ENCODE results near the gene GOSR2. TPM values are rescaled to one million over a fixed set of nuclear protein-coding genes. Genes with fewer than 3 reads are reported as not detected.
A peak's percentile ranks its signal among the peaks of the same experiment; 100 is the strongest.

Gene GOSR2
- total and polyA plus RNA-seq, 9 of the 15 experiments (the other 6 are each of a cell fraction or from before 2014, with no cell fraction given), result 32.7 to 96.3 (median 48.9) TPM

DNA sequence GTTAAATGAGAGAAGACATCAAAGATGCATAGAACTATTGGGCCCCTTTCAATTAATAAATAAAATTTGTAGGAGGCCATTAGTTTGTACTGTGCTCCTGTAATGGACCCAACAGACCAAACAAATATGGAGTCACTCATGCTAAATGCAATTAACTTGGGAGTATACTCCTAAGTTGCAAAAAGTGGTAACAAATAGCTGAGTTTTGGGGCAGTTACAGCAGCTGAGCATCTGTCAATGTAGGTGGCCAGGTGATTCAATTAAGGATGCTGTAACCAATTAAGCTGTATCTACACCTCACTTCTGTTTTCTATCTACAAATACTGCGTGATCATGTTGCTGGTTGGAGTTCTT lies 36.7 kb upstream of the GOSR2 start:
- Histone ChIP-seq H3K79me2 (ENCODE audit: control insufficient read depth, insufficient read depth, low read length) (no peaks in the 10 kb centered on the region), H2AFZ (ENCODE audit: low read depth, low read length) (no peak overlapping the region), H3K36me3 (ENCODE audit: control insufficient read depth, insufficient read depth, low read length) (no peaks in the 10 kb centered on the region), H3K4me1 (replicated peaks in 1 of 2; ENCODE audit: control insufficient read depth in 2 of 2, insufficient read depth in 2 of 2, low read length in 2 of 2) (peaks cover 11 to 19% of the 10 kb centered on the region in 2 experiments; a peak in 4 of 5 replicates), H3K9ac (ENCODE audit: insufficient read depth in 1 of 2, low read depth in 2 of 2, low read length in 2 of 2) (no peak overlapping the region), H3K4me3 (no peak overlapping the region), H3K4me2 (ENCODE audit: insufficient read depth, low read length) (no peak overlapping the region), H3K27me3 (ENCODE audit: control insufficient read depth in 2 of 2, insufficient read depth in 2 of 2, low read length in 2 of 2) (peaks cover 29 to 60% of the 10 kb centered on the region in 2 experiments), H3K9me3 (replicated peaks; ENCODE audit: control insufficient read depth, insufficient read depth, low read depth, low read length) (no peaks in the 10 kb centered on the region), H3K27ac (ENCODE audit: extremely low read depth, low read depth, low read length) (no peak overlapping the region), H3K9me1 (ENCODE audit: control insufficient read depth, insufficient read depth, low read length) (no peaks in the 10 kb centered on the region), H4K20me1 (replicated peaks; ENCODE audit: control insufficient read depth, insufficient read depth, low read length) (peaks cover 10% of the 10 kb centered on the region; the same call in 1 of the 2 replicates)
- intact Hi-C loops (cut with micrococcal nuclease), result no loop called here
- FAIRE-seq (no peak), ATAC-seq (no peak), DNase-seq (ENCODE audit: extremely low read depth in 1 of 4, low spot score in 3 of 4) (no peak)
- ChIA-PET POLR2A (interaction anchor here (0.6 to 1.0 kb wide), 4 partner anchors 15 to 355 kb away, joined by 3 to 4 read pairs (median 3); no protein-coding TSS in a partner anchor), CTCF (ENCODE audit: low intra/inter-chr PET ratio) (no interaction called here)
- no TSS peak for BruUV-seq (replicated peaks)
- 0% methylated on average over 1 of the region's 1 CpG for WGBS (ENCODE audit: insufficient coverage, low coverage, missing lambda C conversion rate)
- in situ Hi-C loops (cut with MboI), result no loop called here
- TF ChIP-seq, protein P1, sequence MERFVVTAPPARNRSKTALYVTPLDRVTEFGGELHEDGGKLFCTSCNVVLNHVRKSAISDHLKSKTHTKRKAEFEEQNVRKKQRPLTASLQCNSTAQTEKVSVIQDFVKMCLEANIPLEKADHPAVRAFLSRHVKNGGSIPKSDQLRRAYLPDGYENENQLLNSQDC (CRISPR knock-in tag; IDR thresholded peaks at IDR 0.05), result no peak
- TF ChIP-seq ZNF384 (IDR thresholded peaks at IDR 0.05; ENCODE audit: low read depth, low read length) (no peak), ZNF584 (CRISPR knock-in tag; IDR thresholded peaks at IDR 0.05; ENCODE audit: low read depth) (no peak), MIER1 (IDR thresholded peaks at IDR 0.05; ENCODE audit: low read depth) (no peak), ZNF24 (IDR thresholded peaks at IDR 0.05) (no peak), ZNF778 (CRISPR knock-in tag; IDR thresholded peaks at IDR 0.05) (no peak), SMARCA4 (IDR thresholded peaks at IDR 0.05) (no peak), SIN3A (IDR thresholded peaks at IDR 0.05; ENCODE audit: borderline replicate concordance in 2 of 2, control insufficient read depth in 1 of 2, low read depth in 2 of 2, low read length in 2 of 2) (no peak), KAT2B (IDR thresholded peaks at IDR 0.05; ENCODE audit: low read depth, low read length) (no peak)
- TF ChIP-seq, protein P2, sequence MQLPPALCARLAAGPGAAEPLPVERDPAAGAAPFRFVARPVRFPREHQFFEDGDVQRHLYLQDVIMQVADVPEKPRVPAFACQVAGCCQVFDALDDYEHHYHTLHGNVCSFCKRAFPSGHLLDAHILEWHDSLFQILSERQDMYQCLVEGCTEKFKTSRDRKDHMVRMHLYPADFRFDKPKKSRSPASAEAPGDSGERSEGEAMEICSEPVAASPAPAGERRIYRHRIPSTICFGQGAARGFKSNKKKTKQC (CRISPR knock-in tag; IDR thresholded peaks at IDR 0.05), result no peak
- TF ChIP-seq, protein P3, sequence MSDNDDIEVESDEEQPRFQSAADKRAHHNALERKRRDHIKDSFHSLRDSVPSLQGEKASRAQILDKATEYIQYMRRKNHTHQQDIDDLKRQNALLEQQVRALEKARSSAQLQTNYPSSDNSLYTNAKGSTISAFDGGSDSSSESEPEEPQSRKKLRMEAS (CRISPR knock-in tag; IDR thresholded peaks at IDR 0.05), result no peak
- TF ChIP-seq, protein P4, sequence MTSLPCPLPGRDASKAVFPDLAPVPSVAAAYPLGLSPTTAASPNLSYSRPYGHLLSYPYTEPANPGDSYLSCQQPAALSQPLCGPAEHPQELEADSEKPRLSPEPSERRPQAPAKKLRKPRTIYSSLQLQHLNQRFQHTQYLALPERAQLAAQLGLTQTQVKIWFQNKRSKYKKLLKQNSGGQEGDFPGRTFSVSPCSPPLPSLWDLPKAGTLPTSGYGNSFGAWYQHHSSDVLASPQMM (CRISPR knock-in tag; IDR thresholded peaks at IDR 0.05), result no peak
- TF ChIP-seq, protein P5, sequence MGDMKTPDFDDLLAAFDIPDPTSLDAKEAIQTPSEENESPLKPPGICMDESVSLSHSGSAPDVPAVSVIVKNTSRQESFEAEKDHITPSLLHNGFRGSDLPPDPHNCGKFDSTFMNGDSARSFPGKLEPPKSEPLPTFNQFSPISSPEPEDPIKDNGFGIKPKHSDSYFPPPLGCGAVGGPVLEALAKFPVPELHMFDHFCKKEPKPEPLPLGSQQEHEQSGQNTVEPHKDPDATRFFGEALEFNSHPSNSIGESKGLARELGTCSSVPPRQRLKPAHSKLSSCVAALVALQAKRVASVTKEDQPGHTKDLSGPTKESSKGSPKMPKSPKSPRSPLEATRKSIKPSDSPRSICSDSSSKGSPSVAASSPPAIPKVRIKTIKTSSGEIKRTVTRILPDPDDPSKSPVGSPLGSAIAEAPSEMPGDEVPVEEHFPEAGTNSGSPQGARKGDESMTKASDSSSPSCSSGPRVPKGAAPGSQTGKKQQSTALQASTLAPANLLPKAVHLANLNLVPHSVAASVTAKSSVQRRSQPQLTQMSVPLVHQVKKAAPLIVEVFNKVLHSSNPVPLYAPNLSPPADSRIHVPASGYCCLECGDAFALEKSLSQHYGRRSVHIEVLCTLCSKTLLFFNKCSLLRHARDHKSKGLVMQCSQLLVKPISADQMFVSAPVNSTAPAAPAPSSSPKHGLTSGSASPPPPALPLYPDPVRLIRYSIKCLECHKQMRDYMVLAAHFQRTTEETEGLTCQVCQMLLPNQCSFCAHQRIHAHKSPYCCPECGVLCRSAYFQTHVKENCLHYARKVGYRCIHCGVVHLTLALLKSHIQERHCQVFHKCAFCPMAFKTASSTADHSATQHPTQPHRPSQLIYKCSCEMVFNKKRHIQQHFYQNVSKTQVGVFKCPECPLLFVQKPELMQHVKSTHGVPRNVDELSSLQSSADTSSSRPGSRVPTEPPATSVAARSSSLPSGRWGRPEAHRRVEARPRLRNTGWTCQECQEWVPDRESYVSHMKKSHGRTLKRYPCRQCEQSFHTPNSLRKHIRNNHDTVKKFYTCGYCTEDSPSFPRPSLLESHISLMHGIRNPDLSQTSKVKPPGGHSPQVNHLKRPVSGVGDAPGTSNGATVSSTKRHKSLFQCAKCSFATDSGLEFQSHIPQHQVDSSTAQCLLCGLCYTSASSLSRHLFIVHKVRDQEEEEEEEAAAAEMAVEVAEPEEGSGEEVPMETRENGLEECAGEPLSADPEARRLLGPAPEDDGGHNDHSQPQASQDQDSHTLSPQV (IDR thresholded peaks at IDR 0.05), result 0 out of 2 replicates have a peak, but pooled peaks have one; percentile 44
- TF ChIP-seq, protein P6, sequence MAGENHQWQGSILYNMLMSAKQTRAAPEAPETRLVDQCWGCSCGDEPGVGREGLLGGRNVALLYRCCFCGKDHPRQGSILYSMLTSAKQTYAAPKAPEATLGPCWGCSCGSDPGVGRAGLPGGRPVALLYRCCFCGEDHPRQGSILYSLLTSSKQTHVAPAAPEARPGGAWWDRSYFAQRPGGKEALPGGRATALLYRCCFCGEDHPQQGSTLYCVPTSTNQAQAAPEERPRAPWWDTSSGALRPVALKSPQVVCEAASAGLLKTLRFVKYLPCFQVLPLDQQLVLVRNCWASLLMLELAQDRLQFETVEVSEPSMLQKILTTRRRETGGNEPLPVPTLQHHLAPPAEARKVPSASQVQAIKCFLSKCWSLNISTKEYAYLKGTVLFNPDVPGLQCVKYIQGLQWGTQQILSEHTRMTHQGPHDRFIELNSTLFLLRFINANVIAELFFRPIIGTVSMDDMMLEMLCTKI (IDR thresholded peaks at IDR 0.05; ENCODE audit: partially characterized antibody), result no peak
